Measurements from ENCODE around the gene SPPL3. TPM values are rescaled to one million over a fixed set of nuclear protein-coding genes. Genes with fewer than 3 reads are reported as not detected.
A peak's percentile ranks its signal among the peaks of the same experiment; 100 is the strongest.
"Not testable (repeated sequence)": the region's sequence is repeated elsewhere in the genome, so short reads cannot be mapped to it uniquely, and the experiment has no call there.

Gene SPPL3
- total and polyA plus RNA-seq, 5 experiments from 2014 or later = 23.3 to 56.2 (median 37.3) TPM

DNA sequence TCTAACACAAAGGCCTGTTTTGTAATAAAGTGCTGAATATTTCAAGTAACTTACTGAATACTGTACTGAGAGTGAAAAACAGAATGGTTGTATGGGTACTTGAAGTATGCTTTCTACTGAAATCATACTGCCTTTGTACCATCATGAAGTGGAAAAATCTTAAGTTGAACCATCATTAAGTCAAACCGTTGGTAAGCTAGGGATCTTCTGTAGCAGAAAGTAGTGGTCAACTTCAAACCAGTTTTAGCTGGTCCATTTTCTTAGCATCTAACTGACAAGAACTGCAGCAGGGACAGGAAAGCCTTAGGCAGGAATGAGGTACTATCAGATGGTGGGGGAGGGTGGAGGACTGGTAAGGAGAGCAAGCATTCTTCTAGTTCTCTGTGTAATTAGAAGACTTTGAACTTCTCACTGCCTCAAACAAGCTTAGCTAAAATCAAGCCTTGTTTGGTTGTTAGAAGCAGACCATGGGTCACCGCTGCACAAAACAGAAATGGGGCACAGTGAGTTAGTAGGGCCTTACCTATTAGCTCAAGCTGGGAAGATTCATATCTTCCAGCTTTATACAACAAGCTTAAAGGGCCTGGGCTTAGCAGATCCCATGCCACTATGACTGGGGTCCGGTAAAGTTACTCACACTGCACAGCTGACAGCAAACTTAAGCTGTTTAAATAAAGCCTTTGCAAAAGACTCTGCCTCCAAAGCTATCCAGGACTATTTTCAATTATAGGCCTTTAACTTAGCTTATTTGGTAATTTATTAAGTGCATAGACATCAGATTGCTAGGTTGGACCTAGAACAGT, 104.7 kb downstream of the SPPL3 start:
- peaks cover 6 to 37% (median 15%) of the 10 kb centered on the region in 9 donors for H3K9me3 Mint-ChIP-seq
- POLR2A ChIA-PET = interaction anchor here (0.5 to 1.5 kb wide), 2 partner anchors 18 to 1269 kb away, joined by 3 read pairs; no protein-coding TSS in a partner anchor
- no peak for ATAC-seq
- H3K4me1 Mint-ChIP-seq = peaks cover 18 to 50% (median 43%) of the 10 kb centered on the region in 4 donors
- no peak for DNase-seq
- H3K36me3 Mint-ChIP-seq = peaks cover 34 to 59% (median 38%) of the 10 kb centered on the region in 3 donors
- H3K27ac Mint-ChIP-seq = peak overlapping the region in 2 of 10 donors; percentile 10 to 24
- no peak overlapping the region for H3K4me3 Mint-ChIP-seq
- H3K27me3 Mint-ChIP-seq = no peaks in the 10 kb centered on the region

DNA sequence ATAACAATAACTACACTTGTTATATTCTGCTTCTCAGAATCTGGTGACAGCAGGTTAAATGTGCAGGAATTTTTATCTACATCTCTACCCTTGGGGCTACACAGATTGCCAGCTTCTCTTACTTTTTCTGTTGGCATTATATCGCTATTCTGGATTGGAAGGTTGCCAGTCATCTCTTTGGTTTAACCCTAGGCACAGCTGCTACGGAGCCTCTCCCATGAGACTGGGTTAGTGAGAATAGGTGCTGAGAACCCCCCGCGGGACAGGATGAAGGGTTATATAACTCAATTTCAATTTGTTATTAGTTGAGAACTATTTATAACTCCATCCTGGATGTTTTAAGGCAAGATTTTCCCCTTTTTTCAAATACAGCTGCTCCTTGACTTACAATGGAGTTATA, 105.5 kb downstream of the SPPL3 start:
- DNase-seq = no peak
- peak overlapping the region in 1 of 10 donors; percentile 80 for H3K27ac Mint-ChIP-seq
- POLR2A ChIA-PET = interaction anchor here (0.5 kb wide), 1 partner anchor 1270 kb away, joined by 3 read pairs; no protein-coding TSS in a partner anchor
- peaks cover 17 to 47% (median 37%) of the 10 kb centered on the region in 4 donors for H3K4me1 Mint-ChIP-seq
- no peak for ATAC-seq
- peaks cover 34 to 54% (median 35%) of the 10 kb centered on the region in 3 donors for H3K36me3 Mint-ChIP-seq
- peaks cover 6 to 37% (median 16%) of the 10 kb centered on the region in 9 donors for H3K9me3 Mint-ChIP-seq
- no peaks in the 10 kb centered on the region for H3K27me3 Mint-ChIP-seq
- no peak overlapping the region for H3K4me3 Mint-ChIP-seq

GRCh38 chr12:120797677-120798642, 106.2 kb downstream of the SPPL3 start:
- Mint-ChIP-seq H3K4me1 (peaks cover 13 to 43% (median 34%) of the 10 kb centered on the region in 4 donors), H3K4me3 (no peak overlapping the region), H3K9me3 (peaks cover 6 to 37% (median 16%) of the 10 kb centered on the region in 9 donors), H3K27ac (peak overlapping the region in 3 of 10 donors; percentile 6 to 39 (median 17)), H3K27me3 (no peaks in the 10 kb centered on the region), H3K36me3 (peaks cover 34 to 51% (median 35%) of the 10 kb centered on the region in 3 donors)
- ATAC-seq (no peak), DNase-seq (no peak)
- POLR2A ChIA-PET = no interaction called here

- Mint-ChIP-seq H3K9me3 (peaks cover 6 to 37% (median 16%) of the 10 kb centered on the region in 9 donors), H3K27ac (no peak overlapping the region), H3K27me3 (no peaks in the 10 kb centered on the region), H3K36me3 (peaks cover 34 to 56% (median 35%) of the 10 kb centered on the region in 3 donors), H3K4me3 (no peak overlapping the region), H3K4me1 (peaks cover 12 to 33% (median 27%) of the 10 kb centered on the region in 4 donors)
- DNase-seq = no peak
- no peak for ATAC-seq
- POLR2A ChIA-PET = interaction anchor here (0.6 kb wide), 1 partner anchor 10 kb away, joined by 3 read pairs; no protein-coding TSS in a partner anchor
Observed at GRCh38 chr12:120795441-120796178, 108.5 kb downstream of the SPPL3 start.

GRCh38 chr12:120793357-120793756, 110.8 kb downstream of the SPPL3 start:
- Mint-ChIP-seq H3K27ac (no peak overlapping the region), H3K4me3 (no peak overlapping the region), H3K9me3 (peaks cover 6 to 37% (median 16%) of the 10 kb centered on the region in 9 donors), H3K27me3 (no peaks in the 10 kb centered on the region), H3K4me1 (peaks cover 16 to 32% (median 19%) of the 10 kb centered on the region in 4 donors), H3K36me3 (peaks cover 34 to 69% (median 39%) of the 10 kb centered on the region in 3 donors)
- DNase-seq = no peak
- no peak for ATAC-seq
- POLR2A ChIA-PET = no interaction called here

- DNase-seq, H3K4me3 Mint-ChIP-seq, ATAC-seq, H3K27me3 Mint-ChIP-seq: not testable (repeated sequence)
- Mint-ChIP-seq H3K27ac (peak overlapping the region in 7 of 10 donors; percentile 15 to 67 (median 58)), H3K36me3 (peaks cover 29 to 66% (median 30%) of the 10 kb centered on the region in 3 donors), H3K4me1 (peaks cover 12 to 26% (median 21%) of the 10 kb centered on the region in 4 donors), H3K9me3 (peaks cover 6 to 31% (median 16%) of the 10 kb centered on the region in 9 donors)
- POLR2A ChIA-PET = interaction anchor here (0.7 kb wide), 1 partner anchor 131 kb away, joined by 4 read pairs; no protein-coding TSS in a partner anchor
Observed at GRCh38 chr12:120792456-120792855, 111.7 kb downstream of the SPPL3 start.

DNA sequence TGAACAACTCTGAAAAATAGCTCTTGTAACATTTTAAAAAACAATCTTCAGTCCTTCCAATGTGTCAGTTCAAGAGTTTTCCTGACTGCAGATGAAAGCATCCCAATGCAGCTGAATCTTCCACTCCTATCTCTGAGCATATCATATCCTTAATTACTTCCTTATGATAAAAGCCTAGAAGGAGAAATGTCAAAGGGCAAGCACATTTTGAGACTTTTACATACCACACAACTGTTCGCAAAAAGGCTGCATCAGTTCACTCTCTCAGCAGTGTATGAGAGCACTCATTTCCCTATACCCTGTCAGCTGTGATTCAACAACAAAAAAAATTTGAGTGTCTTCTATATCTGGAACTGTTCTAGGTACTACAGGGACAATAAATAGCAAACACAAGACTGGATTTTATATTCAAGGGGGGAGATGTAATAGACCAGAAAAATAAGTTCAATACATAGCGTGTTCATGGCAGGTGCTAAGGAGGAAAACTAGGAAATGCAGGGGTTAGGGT, 112.4 kb downstream of the SPPL3 start:
- no peak overlapping the region for H3K4me3 Mint-ChIP-seq
- H3K4me1 Mint-ChIP-seq = peaks cover 13 to 22% (median 20%) of the 10 kb centered on the region in 4 donors
- peaks cover 6 to 24% (median 15%) of the 10 kb centered on the region in 9 donors for H3K9me3 Mint-ChIP-seq
- POLR2A ChIA-PET = no interaction called here
- peak overlapping the region in 6 of 10 donors; percentile 3 to 73 (median 46) for H3K27ac Mint-ChIP-seq
- no peaks in the 10 kb centered on the region for H3K27me3 Mint-ChIP-seq
- ATAC-seq (no peak), DNase-seq (no peak)
- H3K36me3 Mint-ChIP-seq = peaks cover 22 to 62% (median 25%) of the 10 kb centered on the region in 3 donors

- DNase-seq = no peak
- peaks cover 6 to 49% (median 11%) of the 10 kb centered on the region in 3 donors for H3K36me3 Mint-ChIP-seq
- no peak for ATAC-seq
- peaks cover 13 to 28% (median 21%) of the 10 kb centered on the region in 4 donors for H3K4me1 Mint-ChIP-seq
- no peak overlapping the region for H3K4me3 Mint-ChIP-seq
- peak overlapping the region in 3 of 10 donors; percentile 5 to 26 (median 12) for H3K27ac Mint-ChIP-seq
- H3K27me3 Mint-ChIP-seq = no peaks in the 10 kb centered on the region
- H3K9me3 Mint-ChIP-seq = peaks cover 0 to 8% (median 5%) of the 10 kb centered on the region in 9 donors
- POLR2A ChIA-PET = no interaction called here
Observed at GRCh38 chr12:120790114-120790513, 114.0 kb downstream of the SPPL3 start.

DNA sequence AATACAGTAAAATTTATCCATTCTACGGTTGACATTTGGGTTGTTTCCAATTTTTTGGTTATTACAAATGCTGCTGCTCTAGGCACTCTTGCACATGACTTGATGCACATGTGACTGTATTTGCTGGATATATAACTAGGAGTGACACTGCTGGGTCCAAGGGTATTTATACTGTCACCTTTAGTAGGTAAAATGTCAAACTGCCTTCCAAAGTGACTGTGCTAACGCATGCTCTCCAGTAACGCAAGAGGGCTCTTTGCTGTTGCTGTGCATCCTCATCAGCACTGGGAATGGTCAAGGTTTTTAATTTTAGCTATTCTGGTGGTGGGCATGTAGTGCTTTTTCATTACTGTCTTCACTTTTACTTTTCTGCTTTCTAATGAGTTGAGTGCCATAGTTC, 116.3 kb downstream of the SPPL3 start:
- peaks cover 0 to 2% (median 0%) of the 10 kb centered on the region in 9 donors for H3K9me3 Mint-ChIP-seq
- peak overlapping the region in 2 of 10 donors; percentile 25 to 58 for H3K27ac Mint-ChIP-seq
- H3K36me3 Mint-ChIP-seq = peaks cover 0 to 57% (median 5%) of the 10 kb centered on the region in 3 donors
- no peaks in the 10 kb centered on the region for H3K27me3 Mint-ChIP-seq
- no peak for DNase-seq
- ATAC-seq = no peak
- no peak overlapping the region for H3K4me3 Mint-ChIP-seq
- POLR2A ChIA-PET = no interaction called here
- H3K4me1 Mint-ChIP-seq = peaks cover 18 to 37% (median 26%) of the 10 kb centered on the region in 4 donors

DNA sequence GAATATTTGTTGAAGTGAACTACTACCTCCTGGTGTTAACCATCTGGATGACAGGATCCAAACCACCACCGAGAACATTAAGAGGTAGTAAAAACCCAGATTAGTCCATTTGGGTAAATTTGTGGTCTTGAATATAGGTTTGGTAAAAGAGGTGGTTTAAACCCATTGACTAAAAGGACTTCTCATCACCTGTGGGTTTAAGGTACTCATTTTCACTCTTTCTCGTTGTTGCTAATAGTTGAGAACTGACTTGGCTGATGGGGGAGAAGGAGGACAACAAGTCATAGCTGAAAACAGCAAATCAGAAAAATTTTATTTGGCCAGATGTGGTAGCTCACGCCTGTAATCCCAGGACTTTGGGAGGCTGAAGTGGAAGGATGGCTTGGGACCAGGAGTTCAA, 119.4 kb downstream of the SPPL3 start:
- Mint-ChIP-seq H3K4me1 (peaks cover 15 to 35% (median 22%) of the 10 kb centered on the region in 4 donors), H3K9me3 (no peaks in the 10 kb centered on the region), H3K27ac (peak overlapping the region in 6 of 10 donors; percentile 3 to 80 (median 41)), H3K4me3 (no peak overlapping the region), H3K36me3 (peaks cover 0 to 60% (median 10%) of the 10 kb centered on the region in 3 donors), H3K27me3 (no peaks in the 10 kb centered on the region)
- POLR2A ChIA-PET = no interaction called here
- ATAC-seq (no peak), DNase-seq (no peak)

DNA sequence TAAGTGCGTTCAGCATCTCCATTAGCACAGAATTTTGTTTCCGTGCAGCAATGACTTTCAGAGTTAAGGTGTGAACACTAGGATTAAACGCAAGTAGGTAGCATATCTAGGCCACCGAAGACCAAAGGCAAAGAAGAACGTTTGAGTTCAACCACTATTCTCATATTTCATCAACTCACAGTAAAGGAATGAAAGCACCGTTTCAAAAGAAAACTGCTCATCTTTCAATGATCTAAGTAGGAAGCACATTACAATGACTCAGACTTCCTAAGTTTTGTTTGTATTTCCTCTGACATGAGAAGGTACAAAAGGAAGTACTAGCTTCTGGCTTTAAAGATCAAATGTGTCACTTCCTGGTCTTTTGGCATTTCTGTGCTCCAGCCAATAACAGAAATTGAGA, 121.0 kb downstream of the SPPL3 start:
- POLR2A ChIA-PET = no interaction called here
- H3K27ac Mint-ChIP-seq = peak overlapping the region in 7 of 10 donors; percentile 4 to 88 (median 74)
- H3K36me3 Mint-ChIP-seq = peaks cover 0 to 61% (median 5%) of the 10 kb centered on the region in 3 donors
- no peaks in the 10 kb centered on the region for H3K9me3 Mint-ChIP-seq
- ATAC-seq (no peak), DNase-seq (no peak)
- no peaks in the 10 kb centered on the region for H3K27me3 Mint-ChIP-seq
- peak overlapping the region in 2 of 10 donors; percentile 6 to 47 for H3K4me3 Mint-ChIP-seq
- peaks cover 9 to 27% (median 19%) of the 10 kb centered on the region in 4 donors for H3K4me1 Mint-ChIP-seq
